Measurements from ENCODE around the gene TMEM219. TPM values are rescaled to one million over a fixed set of nuclear protein-coding genes. Genes with fewer than 3 reads are reported as not detected.

Gene TMEM219
- total and polyA plus RNA-seq, 9 of the 15 experiments (the other 6 are each of a cell fraction or from before 2014, with no cell fraction given): 35.3 to 62.8 (median 55.5) TPM

- TF ChIP-seq ZNF507 (tag; conservative IDR thresholded peaks at IDR 0.05): no peak
- no peak for TF ChIP-seq HINFP (tag; conservative IDR thresholded peaks at IDR 0.05; ENCODE audit: low read depth)
- no peak for TF ChIP-seq HCFC1 (IDR thresholded peaks at IDR 0.05; ENCODE audit: low read depth, low read length)
- no peak for TF ChIP-seq BDP1 (IDR thresholded peaks at IDR 0.05; ENCODE audit: insufficient read depth, insufficient read length)
- TF ChIP-seq CREB3L1 (IDR thresholded peaks at IDR 0.05; ENCODE audit: borderline replicate concordance, low read depth): no peak
- peak; percentile 53; the same call in 1 of the 2 replicates for TF ChIP-seq TFAP4 (CRISPR knock-in tag; IDR thresholded peaks at IDR 0.05; ENCODE audit: borderline replicate concordance)
- no peak for TF ChIP-seq ZNF57 (CRISPR knock-in tag; IDR thresholded peaks at IDR 0.05)
- 0 out of 2 replicates have a peak, but pooled peaks have one; percentile 7 for TF ChIP-seq FOXO4 (CRISPR knock-in tag; IDR thresholded peaks at IDR 0.05)
- no peak for TF ChIP-seq DNMT1 (IDR thresholded peaks at IDR 0.05)
- no peak for TF ChIP-seq HIVEP1 (CRISPR knock-in tag; IDR thresholded peaks at IDR 0.05)
- TF ChIP-seq TCF3 (CRISPR knock-in tag; IDR thresholded peaks at IDR 0.05): no peak; the same call in 1 of the 2 replicates
- TF ChIP-seq TCFL5 (CRISPR knock-in tag; conservative IDR thresholded peaks at IDR 0.05): no peak
- TF ChIP-seq SETDB1 (IDR thresholded peaks at IDR 0.05; ENCODE audit: low read length): no peak
- no peak for TF ChIP-seq NCOR1 (IDR thresholded peaks at IDR 0.05)
- no peak for TF ChIP-seq MYNN (IDR thresholded peaks at IDR 0.05)
- no peak for TF ChIP-seq MYNN (CRISPR knock-in tag; IDR thresholded peaks at IDR 0.05)
- TF ChIP-seq ZMIZ1 (IDR thresholded peaks at IDR 0.05; ENCODE audit: low read depth in 2 of 2, low read length in 2 of 2): 0 out of 4 replicates have a peak, but pooled peaks of 1 of the 2 experiments have one; percentile 4
- no peak for TF ChIP-seq ZNF124 (CRISPR knock-in tag; IDR thresholded peaks at IDR 0.05)
- no peak for TF ChIP-seq ZNF696 (CRISPR knock-in tag; conservative IDR thresholded peaks at IDR 0.05)
Measured at GRCh38 chr16:29925781-29926710, 35.8 kb upstream of the TMEM219 start, which contains the start of gene KCTD13 (continued).
